SK-N-SH (cell line): Measurements from ENCODE around the gene CD28.

Experiments used
- CTCF ChIP-seq: fragments of 200-600 bp; sonication (generic); IDR thresholded peaks from 2 replicates; pipeline ENCODE4 v1.6.1; 2017; ENCODE audit warnings: antibody characterized with exemption, mild to moderate bottlenecking, moderate library complexity
- ELF1 ChIP-seq: IDR thresholded peaks from 2 replicates; pipeline ENCODE4 v1.4.0; 2012
- EP300 ChIP-seq, 2 experiments: IDR thresholded peaks; 2 replicates each; pipeline versions ENCODE4 v1.4.0 to v1.6.1; 2012; ENCODE audit warnings: borderline replicate concordance in 1 of 2, low read depth in 1 of 2, low read length in 1 of 2
- FOXM1 ChIP-seq: IDR thresholded peaks from 2 replicates; pipeline ENCODE4 v1.4.0; 2012; ENCODE audit warnings: low read depth, mild to moderate bottlenecking
- GABPA ChIP-seq: IDR thresholded peaks from 2 replicates; pipeline ENCODE4 v1.4.0; 2012; ENCODE audit warnings: low read depth, mild to moderate bottlenecking
- POLR2AphosphoS5 ChIP-seq: IDR thresholded peaks from 2 replicates; pipeline ENCODE4 v1.6.1; 2012; ENCODE audit warnings: low read depth, low read length
- SIN3A ChIP-seq: IDR thresholded peaks from 2 replicates; pipeline ENCODE4 v1.6.1; 2012; ENCODE audit warnings: low read depth, mild to moderate bottlenecking, low read length, moderate library complexity, borderline replicate concordance
- YY1 ChIP-seq: IDR thresholded peaks from 2 replicates; pipeline ENCODE4 v1.4.0; 2012; ENCODE audit warnings: low read depth, mild to moderate bottlenecking

GRCh38 chr2:203709416-203710040, 3.1 kb downstream of the CD28 start:
- TF ChIP-seq ELF1 (no peak), YY1 (no peak), CTCF (no peak), POLR2AphosphoS5 (no peak), EP300 (IDR thresholded peaks at IDR 0.05; ENCODE audit: borderline replicate concordance in 1 of 2, low read depth in 1 of 2, low read length in 1 of 2) (no peak), SIN3A (no peak), FOXM1 (no peak), GABPA (no peak)
